H9 (cell line): ENCODE data around the gene CHST15. TPM values are rescaled to one million over a fixed set of nuclear protein-coding genes. Genes with fewer than 3 reads are reported as not detected.

Source experiments
- DNase-seq: peaks from one replicate; pipeline ENCODE4 v3.0.0-alpha.2; 2017
- H2AFZ ChIP-seq: one replicate; pipeline ENCODE4 v1.6.1; 2013; ENCODE audit warnings: mild to moderate bottlenecking, low read length, control low read depth, moderate library complexity
- H2AK5ac ChIP-seq: 2 replicates; pipeline ENCODE4 v1.6.1; 2013; ENCODE audit warnings: low read length, control low read depth, mixed read lengths; ENCODE audit not compliant: insufficient read length
- H2BK120ac ChIP-seq: one replicate; pipeline ENCODE4 v1.6.1; 2013; ENCODE audit warnings: low read depth, mild to moderate bottlenecking, low read length, control low read depth, inconsistent platforms; ENCODE audit not compliant: poor library complexity, severe bottlenecking
- H2BK12ac ChIP-seq: 2 replicates; pipeline ENCODE4 v1.6.1; 2013; ENCODE audit warnings: low read length, control low read depth, mixed read lengths, low read depth; ENCODE audit not compliant: insufficient read length
- H2BK15ac ChIP-seq: 2 replicates; pipeline ENCODE4 v1.6.1; 2013; ENCODE audit warnings: low read depth, low read length, control low read depth
- H2BK20ac ChIP-seq: one replicate; pipeline ENCODE4 v1.6.1; 2013; ENCODE audit warnings: low read depth, mild to moderate bottlenecking, low read length, control low read depth, inconsistent platforms; ENCODE audit not compliant: poor library complexity, severe bottlenecking
- H2BK5ac ChIP-seq: 2 replicates; pipeline ENCODE4 v1.6.1; 2013; ENCODE audit warnings: low read length, control low read depth, mixed read lengths; ENCODE audit not compliant: insufficient read length
- H3K14ac ChIP-seq: 2 replicates; pipeline ENCODE4 v1.6.1; 2013; ENCODE audit warnings: low read length, control low read depth; ENCODE audit not compliant: insufficient read depth
- H3K18ac ChIP-seq: 2 replicates; pipeline ENCODE4 v1.6.1; 2013; ENCODE audit warnings: low read depth, mild to moderate bottlenecking, mixed read lengths, low read length, control low read depth; ENCODE audit not compliant: insufficient read length
- H3K23ac ChIP-seq: 2 replicates; pipeline ENCODE4 v1.6.1; 2013; ENCODE audit warnings: low read length, control low read depth, mixed read lengths, low read depth; ENCODE audit not compliant: insufficient read length
- H3K23me2 ChIP-seq: 2 replicates; pipeline ENCODE4 v1.6.1; 2013; ENCODE audit warnings: low read depth, mild to moderate bottlenecking, mixed read lengths, low read length, control low read depth; ENCODE audit not compliant: insufficient read length, poor library complexity, severe bottlenecking
- H3K27ac ChIP-seq: 2 replicates; pipeline ENCODE4 v1.5.1; 2013; ENCODE audit warnings: low read length, control low read depth, mixed read lengths, low read depth; ENCODE audit not compliant: insufficient read length
- H3K27me3 ChIP-seq: 2 replicates; pipeline ENCODE4 v1.6.1; 2013; ENCODE audit warnings: low read length, control low read depth, inconsistent platforms; ENCODE audit not compliant: insufficient read depth
- H3K4ac ChIP-seq: 2 replicates; pipeline ENCODE4 v1.6.1; 2013; ENCODE audit warnings: low read depth, mild to moderate bottlenecking, control low read depth, inconsistent platforms, low read length, moderate library complexity
- H3K4me1 ChIP-seq: 2 replicates; pipeline ENCODE4 v1.6.1; 2013; ENCODE audit warnings: low read length, control low read depth, inconsistent platforms; ENCODE audit not compliant: insufficient read depth
- H3K4me2 ChIP-seq: 2 replicates; pipeline ENCODE4 v1.6.1; 2013; ENCODE audit warnings: low read length, control low read depth, mixed read lengths; ENCODE audit not compliant: insufficient read length, insufficient read depth
- H3K56ac ChIP-seq: 2 replicates; pipeline ENCODE4 v1.6.1; 2013; ENCODE audit warnings: low read depth, mild to moderate bottlenecking, mixed read lengths, low read length, control low read depth; ENCODE audit not compliant: insufficient read length
- H3K79me1 ChIP-seq: 2 replicates; pipeline ENCODE4 v1.6.1; 2013; ENCODE audit warnings: low read depth, mild to moderate bottlenecking, moderate library complexity, low read length, control low read depth, inconsistent platforms; ENCODE audit not compliant: insufficient read depth, poor library complexity, severe bottlenecking
- H3K79me2 ChIP-seq: 2 replicates; pipeline ENCODE4 v1.6.1; 2013; ENCODE audit warnings: low read length, control low read depth, inconsistent platforms; ENCODE audit not compliant: insufficient read depth
- H3K9ac ChIP-seq: 2 replicates; pipeline ENCODE4 v1.6.1; 2013; ENCODE audit warnings: low read length, control low read depth, mixed read lengths; ENCODE audit not compliant: insufficient read length; ENCODE audit errors: extremely low read depth
- H3K9me3 ChIP-seq: one replicate; pipeline ENCODE4 v1.6.1; 2013; ENCODE audit warnings: low read depth, low read length, inconsistent platforms; ENCODE audit not compliant: control insufficient read depth
- H3T11ph ChIP-seq: one replicate; pipeline ENCODE4 v1.6.1; 2013; ENCODE audit warnings: mild to moderate bottlenecking, low read length, control low read depth, inconsistent platforms
- H4K20me1 ChIP-seq: one replicate; pipeline ENCODE4 v1.6.1; 2013; ENCODE audit not compliant: control insufficient read depth, insufficient read length, insufficient read depth
- H4K5ac ChIP-seq: 2 replicates; pipeline ENCODE4 v1.6.1; 2013; ENCODE audit warnings: low read depth, mild to moderate bottlenecking, mixed read lengths, low read length, control low read depth; ENCODE audit not compliant: insufficient read length
- H4K8ac ChIP-seq: replicated peaks from 2 replicates; pipeline ENCODE4 v1.6.1; 2013; ENCODE audit warnings: low read length, control low read depth, mixed read lengths, low read depth; ENCODE audit not compliant: insufficient read length
- H4K91ac ChIP-seq: 2 replicates; pipeline ENCODE4 v1.6.1; 2013; ENCODE audit warnings: low read depth, mild to moderate bottlenecking, moderate library complexity, mixed read lengths, low read length, control low read depth; ENCODE audit not compliant: insufficient read length
- H3K27ac Mint-ChIP-seq, 3 experiments: 2 replicates in 2 of 3; 3 replicates in 1 of 3; pipeline ENCODE4 v1.8.0; 2020 to 2021; ENCODE audit warnings: mixed read lengths in 3 of 3, mild to moderate bottlenecking in 1 of 3, moderate library complexity in 1 of 3
- H3K27me3 Mint-ChIP-seq: 2 replicates; pipeline ENCODE4 v1.8.0; 2021; ENCODE audit warnings: low read depth, mild to moderate bottlenecking, moderate library complexity, mixed read lengths
- H3K36me3 Mint-ChIP-seq, 3 experiments: 2 replicates in 2 of 3; 3 replicates in 1 of 3; pipeline ENCODE4 v1.8.0; 2020 to 2021; ENCODE audit warnings: low read depth in 3 of 3, mixed read lengths in 3 of 3; ENCODE audit not compliant: insufficient read depth in 1 of 3
- H3K4me1 Mint-ChIP-seq, 2 experiments: 2 replicates each; pipeline ENCODE4 v1.8.0; 2020; ENCODE audit warnings: mixed read lengths in 2 of 2
- H3K4me3 Mint-ChIP-seq, 2 experiments: 2 replicates in 1 of 2; 3 replicates in 1 of 2; pipeline ENCODE4 v1.8.0; 2020 to 2021; ENCODE audit warnings: mild to moderate bottlenecking in 2 of 2, mixed read lengths in 2 of 2, moderate library complexity in 1 of 2
- H3K9me3 Mint-ChIP-seq, 2 experiments: 2 replicates in 1 of 2; 3 replicates in 1 of 2; pipeline ENCODE4 v1.8.0; 2020; ENCODE audit warnings: mild to moderate bottlenecking in 2 of 2, mixed read lengths in 2 of 2, moderate library complexity in 1 of 2
- WGBS: extraction: QIAGEN DNeasy Blood & Tissue Kit; methylation state at CpG from one replicate; pipeline ENCODE4 v1.1.7; 2013; ENCODE audit warnings: missing lambda C conversion rate, low lambda C conversion rate, mixed read lengths; ENCODE audit not compliant: insufficient read length; ENCODE audit errors: extremely low coverage; 5-methylcytosine and 5-hydroxymethylcytosine counted together
- total RNA-seq: library from RNA; stranded (reverse); gene quantifications from 2 replicates; pipeline ENCODE4 v1.2.1, GENCODE V29; 2021
- TF ChIP-seq, protein P1 (sequence below): fragments of 200-600 bp; sonication (generic); conservative IDR thresholded peaks from 3 replicates; pipeline ENCODE4 v1.8.0; 2021; ENCODE audit warnings: antibody characterized with exemption, mild to moderate bottlenecking

The CHST15 gene
- total RNA-seq, 1 experiment from 2014 or later: 8.7 TPM

DNA sequence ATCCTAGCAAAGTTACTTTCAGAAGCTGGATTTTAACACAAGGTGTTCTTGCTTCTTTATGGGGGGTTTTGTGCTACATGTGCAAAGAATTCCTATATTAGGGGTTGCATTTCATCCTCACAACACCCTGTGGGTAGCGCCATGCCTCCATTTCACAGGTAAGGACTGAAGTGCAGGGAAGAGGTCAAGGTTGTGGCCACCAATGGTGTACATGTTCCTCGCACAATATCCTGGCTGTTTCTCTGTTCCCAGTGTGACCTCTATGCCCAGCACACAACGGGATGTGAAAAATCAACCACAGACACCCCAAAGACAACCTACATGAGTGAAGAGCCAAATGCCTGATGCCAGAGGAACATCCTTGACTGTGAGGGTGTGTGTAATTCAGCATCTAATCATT is 80.8 kb downstream of the CHST15 start:
- Histone ChIP-seq H4K5ac (no peak overlapping the region), H3K9ac (no peak overlapping the region), H3K79me1 (no peaks in the 10 kb centered on the region), H2BK5ac (no peak overlapping the region), H2BK15ac (no peak overlapping the region), H3K4ac (no peak overlapping the region), H4K8ac (no peak overlapping the region), H3K4me2 (no peak overlapping the region), H3K23me2 (no peaks in the 10 kb centered on the region), H4K91ac (no peak overlapping the region), H3K9me3 (no peaks in the 10 kb centered on the region), H2BK120ac (no peak overlapping the region), H3K27me3 (no peaks in the 10 kb centered on the region), H3K56ac (no peak overlapping the region), H2BK12ac (no peak overlapping the region), H2AK5ac (no peak overlapping the region), H3K23ac (no peak overlapping the region), H3K27ac (no peak overlapping the region), H3K79me2 (no peaks in the 10 kb centered on the region), H3T11ph (no peak overlapping the region), H3K4me1 (no peaks in the 10 kb centered on the region), H3K14ac (no peak overlapping the region), H3K18ac (no peak overlapping the region), H4K20me1 (no peaks in the 10 kb centered on the region), H2BK20ac (no peak overlapping the region), H2AFZ (no peak overlapping the region)
- no peak overlapping the region for H3K27ac Mint-ChIP-seq
- H3K9me3 Mint-ChIP-seq: peaks cover 9 to 15% of the 10 kb centered on the region in 2 experiments; a peak in 4 of 5 replicates
- peaks cover 2% of the 10 kb centered on the region for H3K27me3 Mint-ChIP-seq
- H3K4me1 Mint-ChIP-seq: peaks cover 29 to 39% of the 10 kb centered on the region in 2 experiments
- DNase-seq: no peak
- TF ChIP-seq, protein P1, sequence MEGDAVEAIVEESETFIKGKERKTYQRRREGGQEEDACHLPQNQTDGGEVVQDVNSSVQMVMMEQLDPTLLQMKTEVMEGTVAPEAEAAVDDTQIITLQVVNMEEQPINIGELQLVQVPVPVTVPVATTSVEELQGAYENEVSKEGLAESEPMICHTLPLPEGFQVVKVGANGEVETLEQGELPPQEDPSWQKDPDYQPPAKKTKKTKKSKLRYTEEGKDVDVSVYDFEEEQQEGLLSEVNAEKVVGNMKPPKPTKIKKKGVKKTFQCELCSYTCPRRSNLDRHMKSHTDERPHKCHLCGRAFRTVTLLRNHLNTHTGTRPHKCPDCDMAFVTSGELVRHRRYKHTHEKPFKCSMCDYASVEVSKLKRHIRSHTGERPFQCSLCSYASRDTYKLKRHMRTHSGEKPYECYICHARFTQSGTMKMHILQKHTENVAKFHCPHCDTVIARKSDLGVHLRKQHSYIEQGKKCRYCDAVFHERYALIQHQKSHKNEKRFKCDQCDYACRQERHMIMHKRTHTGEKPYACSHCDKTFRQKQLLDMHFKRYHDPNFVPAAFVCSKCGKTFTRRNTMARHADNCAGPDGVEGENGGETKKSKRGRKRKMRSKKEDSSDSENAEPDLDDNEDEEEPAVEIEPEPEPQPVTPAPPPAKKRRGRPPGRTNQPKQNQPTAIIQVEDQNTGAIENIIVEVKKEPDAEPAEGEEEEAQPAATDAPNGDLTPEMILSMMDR: no peak
- no peak overlapping the region for H3K4me3 Mint-ChIP-seq
- peaks cover 30 to 39% (median 30%) of the 10 kb centered on the region in 3 experiments for H3K36me3 Mint-ChIP-seq
- WGBS: no CpG with 5 or more reads among the region's 3 CpGs
